Superior temporal gyrus (tissue), 1 donor: ENCODE results near the gene GCAT.

Experiments used
- DNase-seq: peaks from one replicate; pipeline ENCODE4 v3.0.0-alpha.2; 2016; ENCODE audit errors: extremely low spot score

The GCAT gene

DNA sequence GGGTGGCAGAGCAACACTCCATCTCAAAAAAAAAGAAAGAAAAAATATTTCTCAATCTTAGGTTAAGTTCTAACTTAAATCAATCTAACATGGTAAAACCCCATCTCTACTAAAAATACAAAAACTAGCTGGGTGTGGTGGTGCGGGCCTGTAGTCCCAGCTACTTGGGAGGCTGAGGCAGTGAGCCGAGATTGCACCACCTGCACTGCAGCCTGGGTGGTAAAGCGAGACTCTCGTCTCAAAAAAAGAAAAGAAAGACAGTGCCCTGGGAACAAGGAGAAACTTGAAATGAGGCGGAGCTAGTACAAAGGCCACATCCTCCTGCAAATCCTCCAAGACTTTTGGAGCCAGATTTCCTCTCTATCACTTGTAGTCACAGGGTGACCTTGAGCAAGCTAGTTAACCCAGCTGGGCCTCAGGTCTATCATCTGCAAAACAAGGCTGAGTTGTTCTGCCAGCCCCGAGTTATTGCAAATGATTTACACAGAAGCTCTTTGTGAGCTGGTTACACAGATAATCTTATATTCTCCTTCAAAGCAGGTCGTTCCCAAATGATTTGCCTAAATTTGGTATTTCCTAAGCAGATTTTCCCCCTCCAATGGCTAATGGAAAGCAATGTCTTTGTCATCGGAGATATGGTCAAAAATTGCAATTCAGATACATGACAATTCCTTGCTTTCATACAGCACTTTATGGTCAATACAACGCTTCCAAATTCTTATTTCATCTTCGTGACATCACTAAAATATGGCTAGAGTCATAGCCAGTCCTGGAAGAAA is 34.5 kb downstream of the GCAT start:
- no peak for DNase-seq

DNA sequence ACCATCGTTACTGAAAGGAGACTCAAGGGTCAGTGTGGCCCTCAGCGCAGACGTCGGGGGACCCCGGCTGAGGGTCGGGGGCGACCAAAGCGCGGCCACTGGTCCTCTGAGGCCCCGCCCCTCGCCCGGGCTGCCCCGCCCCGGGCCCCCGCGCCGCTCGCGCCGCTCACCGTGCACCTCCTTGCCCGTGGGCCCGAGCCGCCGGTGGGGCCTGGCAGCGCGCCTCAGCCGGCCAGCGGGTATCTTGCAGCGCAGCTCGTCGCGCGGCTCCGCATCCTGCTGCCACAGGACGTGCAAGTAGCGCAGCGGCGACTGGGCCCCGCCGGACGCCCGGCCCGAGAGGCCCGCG is 36.0 kb downstream of the GCAT start:
- no peak for DNase-seq

DNA sequence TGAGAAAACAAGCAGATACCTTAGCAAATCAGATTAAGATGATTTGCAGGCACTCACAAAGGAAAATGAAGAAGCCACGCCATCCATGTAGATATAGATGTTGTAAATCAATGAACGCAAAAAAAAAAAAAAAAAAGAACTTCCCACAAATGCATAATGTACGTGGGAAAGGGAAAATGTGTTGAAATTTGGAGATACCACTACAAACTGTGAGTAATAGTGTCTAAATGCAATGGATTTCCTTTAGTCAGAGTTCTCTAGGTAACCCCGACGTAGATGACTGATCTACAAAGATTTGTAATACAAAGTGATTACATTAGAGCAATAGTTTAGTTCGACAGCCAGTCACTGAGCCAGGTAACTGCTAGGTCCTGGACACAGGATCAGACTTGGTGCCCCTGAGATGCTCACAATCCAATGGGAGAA is 37.2 kb downstream of the GCAT start:
- DNase-seq: no peak

DNA sequence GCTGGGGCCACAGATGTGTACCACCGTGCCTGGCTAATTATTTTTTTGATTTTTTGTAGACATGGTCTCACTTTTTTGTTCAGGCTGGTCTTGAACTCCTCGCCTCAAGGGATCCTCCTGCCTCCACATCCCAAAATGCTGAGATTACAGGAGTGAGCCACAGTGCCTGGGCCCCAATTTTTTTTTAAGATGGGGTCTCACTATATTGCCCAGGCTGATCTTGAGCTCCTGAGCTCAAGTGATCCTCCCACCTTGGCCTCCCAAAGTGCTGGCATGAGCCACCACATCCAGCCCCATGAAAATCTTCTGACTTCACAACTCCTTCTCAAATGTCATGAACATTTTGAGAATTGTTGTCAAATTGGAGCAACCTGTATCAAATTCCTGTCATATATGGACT is 38.7 kb downstream of the GCAT start:
- no peak for DNase-seq

DNA sequence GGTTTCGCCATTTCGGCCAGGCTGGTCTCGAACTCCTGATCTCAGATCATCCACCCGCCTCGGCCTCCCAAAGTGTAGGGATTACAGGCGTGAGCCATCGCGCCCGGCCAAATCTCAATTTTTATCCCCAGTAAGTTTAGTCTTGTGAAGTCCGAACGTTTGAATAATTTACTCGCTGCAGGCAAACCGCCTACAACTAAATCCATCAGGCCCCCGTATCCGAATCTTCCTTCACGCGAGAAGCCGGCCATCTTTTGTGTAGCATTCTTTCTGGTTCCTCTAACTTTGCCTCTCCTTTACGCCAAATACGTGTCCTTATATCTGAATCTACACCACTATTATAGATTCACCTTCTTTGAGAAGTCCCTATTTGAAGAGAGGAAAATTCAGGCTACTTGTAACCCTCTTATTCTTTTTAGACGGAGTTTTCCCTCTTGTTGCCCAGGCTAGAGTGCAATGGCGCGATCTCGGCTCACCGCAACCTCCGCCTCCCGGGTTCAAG is 40.9 kb downstream of the GCAT start:
- DNase-seq: peak; percentile 33

DNA sequence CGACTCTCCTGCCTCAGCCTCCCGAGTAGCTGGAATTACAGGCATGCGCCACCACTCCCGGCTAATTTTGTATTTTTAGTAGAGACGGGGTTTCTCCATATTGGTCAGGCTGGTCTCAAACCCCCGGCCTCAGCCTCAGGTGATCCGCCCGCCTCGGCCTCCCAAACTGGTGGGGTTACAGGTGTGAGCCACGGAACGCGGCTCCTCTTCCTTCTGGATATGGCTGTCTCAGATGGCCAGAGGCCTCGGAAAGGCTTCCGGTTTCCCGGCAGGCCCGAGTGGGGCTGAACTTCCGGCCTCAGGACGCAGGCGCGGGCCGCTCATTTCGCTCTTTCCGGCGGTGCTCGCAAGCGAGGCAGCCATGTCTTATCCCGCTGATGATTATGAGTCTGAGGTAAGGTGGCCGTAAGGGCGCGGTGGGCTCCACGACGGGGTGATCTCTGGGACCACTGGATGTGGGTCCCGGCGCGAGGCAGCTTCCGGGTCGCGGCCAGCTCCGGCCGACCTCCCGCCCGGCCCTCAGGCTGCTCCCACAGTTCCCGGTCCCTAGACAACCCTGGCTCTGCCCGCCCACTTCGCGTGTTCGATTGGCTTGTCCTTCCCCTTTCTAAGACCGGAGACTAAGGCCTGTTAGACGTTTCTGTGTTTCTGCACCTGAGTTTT is 41.5 kb downstream of the GCAT start, which contains the start of gene EIF3L:
EIF3L (plus strand) TSS at position 331 of the 663 bp plus-strand sequence; CDS start at position 362, 31 bp downstream.
- DNase-seq: peak; percentile 96

DNA sequence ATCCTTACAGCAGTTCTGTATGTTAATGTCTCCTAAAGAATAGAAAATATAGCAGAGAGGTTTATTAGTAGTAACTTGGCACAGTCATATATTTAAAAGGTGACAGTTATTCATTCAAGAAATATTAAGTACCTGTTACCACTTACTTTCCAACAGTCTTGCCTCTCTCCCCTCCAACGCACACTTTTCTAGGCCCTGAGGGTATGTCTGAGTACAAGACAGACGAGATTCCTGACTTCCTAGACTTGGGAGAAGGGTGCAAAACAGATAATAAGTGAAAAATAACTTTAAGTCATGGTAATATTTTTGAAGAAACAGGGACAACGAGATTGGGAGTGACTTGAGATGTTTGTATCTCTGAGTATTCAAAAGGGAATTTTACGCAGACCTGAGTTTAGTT is 43.1 kb downstream of the GCAT start:
- DNase-seq: no peak

DNA sequence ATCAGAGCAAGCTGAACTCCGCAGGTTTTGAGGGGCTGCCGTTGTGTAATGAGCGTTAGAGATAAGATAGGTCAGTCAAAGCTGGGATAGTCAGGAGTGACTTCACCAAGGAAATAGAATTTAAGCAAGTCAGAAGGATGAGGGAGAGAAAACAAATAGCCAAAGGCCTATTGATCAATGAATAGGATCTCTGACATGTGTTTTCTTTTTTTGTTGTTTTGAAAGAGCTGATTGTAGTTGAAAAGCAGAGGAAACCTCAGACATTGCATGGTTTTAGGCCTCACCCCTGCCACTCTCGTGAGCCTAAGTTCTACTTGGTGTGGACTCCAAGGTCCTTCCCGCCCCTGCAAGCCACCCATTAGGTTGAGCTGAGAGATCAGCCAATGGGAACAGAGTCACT is 44.7 kb downstream of the GCAT start:
- DNase-seq: no peak

DNA sequence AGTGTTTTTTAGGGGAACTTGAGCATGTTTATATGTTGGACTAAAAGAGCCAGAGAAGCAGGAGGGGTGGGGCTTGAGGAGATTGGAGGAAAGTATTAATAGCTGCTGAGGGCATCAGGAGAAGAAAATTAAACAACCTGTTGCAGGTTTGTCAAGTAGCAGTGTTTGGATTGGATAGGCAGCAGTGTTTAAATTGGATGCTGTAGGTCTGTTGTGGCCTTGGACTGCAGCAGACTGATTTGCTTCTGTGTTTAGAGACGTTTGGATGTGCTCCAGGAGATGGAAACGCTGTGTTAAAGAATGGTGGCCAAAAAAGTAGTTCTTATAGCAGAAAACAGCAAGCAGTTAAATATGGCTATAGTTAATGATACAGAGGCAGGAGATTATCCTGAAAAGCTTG is 47.2 kb downstream of the GCAT start:
- no peak for DNase-seq

DNA sequence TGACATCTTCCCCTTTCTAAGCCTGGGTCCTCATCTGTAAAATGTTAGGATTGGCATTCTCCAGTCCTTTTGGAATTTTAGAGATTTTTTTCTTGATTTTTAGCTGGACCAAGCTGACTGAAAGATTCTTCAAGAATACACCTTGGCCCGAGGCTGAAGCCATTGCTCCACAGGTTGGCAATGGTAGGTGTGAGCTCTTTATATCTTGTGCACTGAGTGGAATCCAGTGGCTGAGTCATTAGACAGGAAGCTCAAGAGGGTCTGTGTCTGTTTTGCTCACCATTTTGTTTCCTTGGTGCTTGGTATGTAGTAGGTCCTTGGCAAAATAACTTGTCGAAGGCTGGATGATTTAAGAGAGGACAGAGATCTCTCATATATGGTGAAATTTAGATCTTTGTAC is 47.7 kb downstream of the GCAT start:
- no peak for DNase-seq

DNA sequence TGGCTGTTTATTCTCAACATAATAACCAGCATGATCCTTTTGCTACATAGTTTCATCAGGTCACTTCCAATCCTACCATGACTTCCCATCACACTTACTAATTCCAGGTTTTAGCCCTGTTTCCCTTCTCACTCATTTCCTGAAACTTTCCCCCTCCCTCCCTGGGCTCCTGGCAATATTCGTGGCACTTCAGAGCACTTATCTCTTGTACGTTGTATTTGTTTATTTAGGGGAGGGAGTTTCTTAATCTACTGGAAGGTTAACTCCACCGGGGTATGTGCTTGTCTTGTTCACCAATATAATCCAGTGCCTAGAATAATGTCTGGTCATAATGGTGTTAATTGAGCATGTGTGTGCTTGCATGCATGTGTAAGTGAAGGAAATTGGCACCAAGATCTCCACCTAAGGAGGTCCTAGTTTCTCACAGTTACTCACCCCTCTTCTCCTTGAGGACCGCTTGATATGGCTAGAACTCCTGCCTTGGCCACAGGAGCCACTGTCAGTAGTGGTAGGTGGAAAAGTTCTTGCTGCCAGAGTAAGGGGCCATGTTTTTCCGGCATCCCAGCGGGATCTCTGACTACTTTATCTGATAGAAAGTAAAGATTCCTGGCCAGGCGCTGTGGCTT is 53.2 kb downstream of the GCAT start:
- DNase-seq: no peak

DNA sequence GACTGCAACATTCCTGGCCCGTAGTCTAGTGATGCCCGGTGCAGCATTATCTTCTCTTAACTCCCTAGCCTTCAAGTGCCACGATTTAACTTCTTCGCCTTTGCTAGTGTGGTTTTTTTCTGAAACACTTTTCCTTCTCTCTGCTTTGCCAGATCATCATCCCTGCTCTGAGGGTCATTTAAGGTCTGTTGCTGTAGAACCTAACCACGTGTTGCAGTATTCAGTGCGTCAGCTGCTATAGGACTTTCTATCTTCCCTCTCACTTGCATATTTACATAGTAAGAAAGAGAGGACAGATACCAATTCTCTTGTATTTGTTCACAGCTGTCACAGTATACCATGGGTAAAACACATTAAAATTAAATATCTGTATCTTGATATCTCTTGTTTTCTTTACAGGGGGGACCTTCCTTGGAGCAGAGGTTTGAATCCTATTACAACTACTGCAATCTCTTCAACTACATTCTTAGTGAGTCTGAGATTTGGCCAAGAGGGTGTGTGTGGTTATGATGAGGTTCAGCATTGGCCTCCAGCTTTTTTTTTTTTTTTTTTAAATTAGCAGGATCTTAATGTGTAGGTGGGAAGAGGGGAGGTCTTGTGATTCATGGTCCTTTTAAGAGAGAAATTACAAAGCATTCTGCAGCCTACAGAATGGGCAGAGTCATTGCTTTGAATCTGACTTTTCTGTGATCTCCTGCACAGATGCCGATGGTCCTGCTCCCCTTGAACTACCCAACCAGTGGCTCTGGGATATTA is 55.0 kb downstream of the GCAT start:
- DNase-seq: no peak

DNA sequence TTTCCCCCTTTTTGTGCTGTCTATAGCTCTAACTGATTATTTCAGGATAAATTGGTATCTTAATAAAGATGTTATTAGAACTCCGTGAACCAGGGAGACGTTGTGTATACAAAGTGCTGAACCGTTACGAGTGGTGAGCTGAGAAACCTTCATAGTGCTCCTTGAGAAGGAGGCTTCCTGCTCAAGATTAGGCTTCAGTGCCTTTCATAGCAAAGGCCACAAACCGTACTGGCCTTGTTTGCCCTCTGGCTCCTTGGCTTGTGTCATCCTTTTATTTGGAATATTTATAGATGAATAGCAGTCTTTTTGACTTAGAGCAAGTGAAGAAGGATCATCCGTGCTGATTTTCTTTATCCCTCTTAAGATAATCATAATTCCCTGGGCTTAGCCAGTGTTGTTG is 57.8 kb downstream of the GCAT start:
- no peak for DNase-seq
